Right lobe of liver (tissue), 6 donors: Measurements from ENCODE around the gene MPV17. TPM values are rescaled to one million over a fixed set of nuclear protein-coding genes. Genes with fewer than 3 reads are reported as not detected.

Experiments
- ATAC-seq, 4 donors: fragments of 200-7000 bp; cut with Tn5 transposase; one replicate each; pipeline ENCODE4 v1.9.1; 2020; ENCODE audit warnings: mild to moderate bottlenecking in 4 of 4, moderate library complexity in 4 of 4
- DNase-seq, 3 donors: peaks; one replicate each; pipeline ENCODE4 v3.0.0-alpha.2; 2020
- H3K27ac ChIP-seq, 3 donors: fragments of 200-600 bp; one replicate each; pipeline ENCODE4 v1.8.0; 2022
- H3K27me3 ChIP-seq, 2 donors: fragments of 200-600 bp; one replicate each; pipeline ENCODE4 v1.8.0; 2022
- H3K36me3 ChIP-seq, 4 donors: fragments of 200-600 bp; sonication (generic) in 1 of 4; one replicate each; pipeline versions ENCODE4 v1.5.1 to v1.8.0; 2017 to 2022; ENCODE audit warnings: control low read depth in 1 of 4
- H3K4me1 ChIP-seq, 4 donors: fragments of 200-600 bp; sonication (generic) in 1 of 4; one replicate each; pipeline versions ENCODE4 v1.5.1 to v1.8.0; 2017 to 2022; ENCODE audit warnings: control low read depth in 1 of 4
- H3K4me3 ChIP-seq, 3 donors: fragments of 200-600 bp; one replicate each; pipeline ENCODE4 v1.8.0; 2022
- H3K9me3 ChIP-seq, 4 donors: fragments of 200-600 bp; sonication (generic) in 1 of 4; one replicate each; pipeline versions ENCODE4 v1.5.1 to v1.8.0; 2017 to 2022; ENCODE audit warnings: control low read depth in 1 of 4
- POLR2A ChIP-seq: fragments of 450-650 bp; IDR thresholded peaks from one replicate; pipeline ENCODE4 v1.6.1; 2017; ENCODE audit warnings: antibody characterized with exemption, mild to moderate bottlenecking
- WGBS: methylation state at CpG from one replicate; pipeline ENCODE4 v1.1.6; 2018; ENCODE audit warnings: low coverage, low lambda C conversion rate; ENCODE audit not compliant: insufficient coverage; ENCODE audit errors: missing lambda C conversion rate; 5-methylcytosine and 5-hydroxymethylcytosine counted together
- intact Hi-C, 2 donors: fragments of 100-400 bp; cut with DNase I; formaldehyde crosslinking; loops; one replicate each; pipeline versions ENCODE4 v1.11.2 to v1.14.1; 2022
- total RNA-seq, 6 experiments: library from RNA; depleted of rRNA in 2 of 6; stranded (reverse); fragments of >200 nt in 2 of 6; fragmentation: NEBNext Ultra II Directional in 3 of 6; extraction: Animal tissue kit (Norgen Biotek cat#: 25700) in 3 of 6; gene quantifications; one replicate each; pipeline versions ENCODE4 v1.1.0 to v1.2.4, GENCODE V29; 2016 to 2023
- TF ChIP-seq, protein P1 (sequence below), 4 donors: fragments of 200-600 bp in 3 of 4; fragments of 450-650 bp in 1 of 4; IDR thresholded peaks; one replicate each; pipeline versions ENCODE4 v1.5.1 to v1.8.0; 2016 to 2022; ENCODE audit warnings: antibody characterized with exemption in 4 of 4, mild to moderate bottlenecking in 2 of 4
- donor health status: DM: no; HTN: yes; CAD: no.
- donor health status: DM: no; HTN: no; CAD: no.
- donor health status: DM: no; HTN: no; CAD: no.
- donor health status: DM: no; HTN: yes; CAD: no.
- donor health status: DM: no; HTN: yes; CAD: no.

Gene MPV17
- total RNA-seq, 6 experiments from 2014 or later: 17.2 to 82.3 (median 30.4) TPM

DNA sequence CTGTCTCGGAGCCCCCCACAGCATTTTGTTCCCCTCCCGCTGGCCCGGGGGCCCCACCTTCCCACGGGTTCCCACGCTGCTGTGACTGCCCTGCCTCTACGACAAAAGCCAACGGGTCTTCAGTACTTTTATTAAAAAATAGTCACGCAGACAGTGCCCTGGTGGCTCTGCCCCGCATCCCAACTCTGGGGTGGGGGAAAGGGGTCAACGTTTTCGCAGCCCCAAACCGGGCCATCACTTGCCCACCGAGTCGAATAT is 15.7 kb downstream of the MPV17 start:
- 11% methylated on average over 8 of the region's 14 CpGs for WGBS

DNA sequence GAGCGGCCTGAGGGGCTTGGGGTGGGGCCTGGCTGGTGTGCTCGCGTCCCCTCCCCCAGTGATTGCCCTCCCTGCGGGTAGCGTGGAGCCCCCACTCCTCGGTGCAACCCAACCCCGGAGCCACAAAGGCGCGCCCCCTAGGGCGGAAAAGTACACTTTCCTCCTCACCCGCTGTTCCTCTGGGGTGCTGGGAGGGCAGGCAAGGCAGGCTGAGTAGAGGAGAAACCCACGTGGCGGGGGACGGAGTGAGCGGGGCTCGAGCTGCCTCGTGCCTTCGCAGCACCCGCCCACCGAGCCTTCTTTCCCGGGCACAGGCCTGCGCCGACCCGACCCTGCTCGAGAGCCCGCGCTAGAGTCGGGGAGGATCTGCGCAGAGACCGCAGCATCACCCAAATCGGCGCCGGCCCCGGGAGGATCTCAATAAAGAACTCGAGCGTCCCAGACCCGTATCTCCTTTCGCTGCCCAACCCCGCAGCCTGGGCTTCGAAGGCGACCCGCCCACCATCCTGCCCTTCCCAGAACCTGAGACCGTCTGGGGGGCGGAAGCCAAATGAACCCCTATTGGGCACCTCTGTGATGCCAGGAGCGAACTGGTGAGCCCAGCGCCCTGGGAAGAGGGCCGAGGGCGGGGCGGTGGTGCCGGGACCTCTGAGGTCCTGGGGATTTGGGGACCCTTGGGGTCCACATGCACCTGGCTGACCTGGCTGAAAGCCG is 16.2 kb downstream of the MPV17 start:
- no peak for DNase-seq
- WGBS: 9% methylated on average over 8 of the region's 51 CpGs
- Histone ChIP-seq H3K4me1 (peaks cover 0 to 21% (median 2%) of the 10 kb centered on the region in 4 donors), H3K9me3 (no peaks in the 10 kb centered on the region), H3K4me3 (no peak overlapping the region), H3K36me3 (no peaks in the 10 kb centered on the region), H3K27ac (no peak overlapping the region), H3K27me3 (peaks cover 0 to 11% of the 10 kb centered on the region in 2 donors)
- intact Hi-C loops: loop anchor here in 1 of 2 donors (10.0 kb wide), 1 partner anchor 52 kb away; no protein-coding TSS in a partner anchor
- no peak for TF ChIP-seq POLR2A
- no peak for ATAC-seq

More for the DNA sequence above, 15.7 kb downstream of the MPV17 start:
- no peak for DNase-seq
- Histone ChIP-seq H3K27me3 (peaks cover 0 to 11% of the 10 kb centered on the region in 2 donors), H3K36me3 (no peaks in the 10 kb centered on the region), H3K4me3 (no peak overlapping the region), H3K9me3 (no peaks in the 10 kb centered on the region), H3K27ac (no peak overlapping the region), H3K4me1 (peaks cover 0 to 21% (median 2%) of the 10 kb centered on the region in 4 donors)
- intact Hi-C loops: loop anchor here in 1 of 2 donors (10.0 kb wide), 1 partner anchor 52 kb away; no protein-coding TSS in a partner anchor
- TF ChIP-seq POLR2A: no peak
- TF ChIP-seq, protein P1, sequence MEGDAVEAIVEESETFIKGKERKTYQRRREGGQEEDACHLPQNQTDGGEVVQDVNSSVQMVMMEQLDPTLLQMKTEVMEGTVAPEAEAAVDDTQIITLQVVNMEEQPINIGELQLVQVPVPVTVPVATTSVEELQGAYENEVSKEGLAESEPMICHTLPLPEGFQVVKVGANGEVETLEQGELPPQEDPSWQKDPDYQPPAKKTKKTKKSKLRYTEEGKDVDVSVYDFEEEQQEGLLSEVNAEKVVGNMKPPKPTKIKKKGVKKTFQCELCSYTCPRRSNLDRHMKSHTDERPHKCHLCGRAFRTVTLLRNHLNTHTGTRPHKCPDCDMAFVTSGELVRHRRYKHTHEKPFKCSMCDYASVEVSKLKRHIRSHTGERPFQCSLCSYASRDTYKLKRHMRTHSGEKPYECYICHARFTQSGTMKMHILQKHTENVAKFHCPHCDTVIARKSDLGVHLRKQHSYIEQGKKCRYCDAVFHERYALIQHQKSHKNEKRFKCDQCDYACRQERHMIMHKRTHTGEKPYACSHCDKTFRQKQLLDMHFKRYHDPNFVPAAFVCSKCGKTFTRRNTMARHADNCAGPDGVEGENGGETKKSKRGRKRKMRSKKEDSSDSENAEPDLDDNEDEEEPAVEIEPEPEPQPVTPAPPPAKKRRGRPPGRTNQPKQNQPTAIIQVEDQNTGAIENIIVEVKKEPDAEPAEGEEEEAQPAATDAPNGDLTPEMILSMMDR (IDR thresholded peaks at IDR 0.05): no peak
- ATAC-seq: no peak

DNA sequence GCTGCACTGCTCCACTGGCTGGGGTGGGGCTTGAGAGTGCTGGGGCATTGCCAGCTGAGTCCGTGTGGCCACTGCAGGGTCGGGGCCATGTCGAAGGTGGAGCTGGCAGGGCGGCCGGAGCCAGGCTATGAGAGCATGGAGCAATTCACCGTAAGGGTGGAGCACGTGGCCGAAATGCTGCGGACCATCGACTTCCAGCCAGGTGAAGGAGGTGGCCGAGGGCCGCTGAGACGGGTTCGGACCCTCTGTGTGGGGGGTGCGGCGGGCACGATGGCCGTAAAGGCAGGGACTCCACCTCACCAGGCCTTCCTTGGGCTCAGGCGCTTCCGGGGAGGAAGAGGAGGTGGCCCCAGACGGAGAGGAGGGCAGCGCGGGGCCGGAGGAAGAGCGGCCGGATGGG is 16.8 kb downstream of the MPV17 start:
- no peaks in the 10 kb centered on the region for H3K36me3 ChIP-seq
- H3K9me3 ChIP-seq: no peaks in the 10 kb centered on the region
- H3K27ac ChIP-seq: no peak overlapping the region
- H3K4me3 ChIP-seq: no peak overlapping the region
- peaks cover 0 to 21% (median 2%) of the 10 kb centered on the region in 4 donors for H3K4me1 ChIP-seq
- DNase-seq (no peak), ATAC-seq (no peak)
- intact Hi-C loops: loop anchor here in 1 of 2 donors (10.0 kb wide), 1 partner anchor 51 kb away; no protein-coding TSS in a partner anchor
- peaks cover 0 to 11% of the 10 kb centered on the region in 2 donors for H3K27me3 ChIP-seq
- 31% methylated on average over 16 of the region's 26 CpGs for WGBS
- TF ChIP-seq, protein P1 (IDR thresholded peaks at IDR 0.05): no peak
- TF ChIP-seq POLR2A: no peak

DNA sequence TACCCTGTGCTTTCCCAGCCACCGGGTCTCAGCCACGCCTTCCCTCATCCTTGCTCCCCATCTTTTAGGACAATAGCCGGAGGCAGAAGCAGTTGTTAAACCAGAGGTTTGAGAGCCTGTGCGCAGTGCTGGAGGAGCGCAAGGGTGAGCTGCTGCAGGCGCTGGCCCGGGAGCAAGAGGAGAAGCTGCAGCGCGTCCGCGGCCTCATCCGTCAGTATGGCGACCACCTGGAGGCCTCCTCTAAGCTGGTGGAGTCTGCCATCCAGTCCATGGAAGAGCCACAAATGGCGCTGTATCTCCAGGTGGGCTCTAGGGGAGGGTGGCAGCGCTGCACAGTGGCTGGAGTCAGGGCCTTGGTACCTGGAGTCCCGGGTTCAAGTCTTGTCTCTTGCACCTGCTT is 17.4 kb downstream of the MPV17 start:
- TF ChIP-seq, protein P1 (IDR thresholded peaks at IDR 0.05): no peak
- no peak for TF ChIP-seq POLR2A
- no peak for DNase-seq
- 92% methylated on average over 2 of the region's 16 CpGs for WGBS

DNA sequence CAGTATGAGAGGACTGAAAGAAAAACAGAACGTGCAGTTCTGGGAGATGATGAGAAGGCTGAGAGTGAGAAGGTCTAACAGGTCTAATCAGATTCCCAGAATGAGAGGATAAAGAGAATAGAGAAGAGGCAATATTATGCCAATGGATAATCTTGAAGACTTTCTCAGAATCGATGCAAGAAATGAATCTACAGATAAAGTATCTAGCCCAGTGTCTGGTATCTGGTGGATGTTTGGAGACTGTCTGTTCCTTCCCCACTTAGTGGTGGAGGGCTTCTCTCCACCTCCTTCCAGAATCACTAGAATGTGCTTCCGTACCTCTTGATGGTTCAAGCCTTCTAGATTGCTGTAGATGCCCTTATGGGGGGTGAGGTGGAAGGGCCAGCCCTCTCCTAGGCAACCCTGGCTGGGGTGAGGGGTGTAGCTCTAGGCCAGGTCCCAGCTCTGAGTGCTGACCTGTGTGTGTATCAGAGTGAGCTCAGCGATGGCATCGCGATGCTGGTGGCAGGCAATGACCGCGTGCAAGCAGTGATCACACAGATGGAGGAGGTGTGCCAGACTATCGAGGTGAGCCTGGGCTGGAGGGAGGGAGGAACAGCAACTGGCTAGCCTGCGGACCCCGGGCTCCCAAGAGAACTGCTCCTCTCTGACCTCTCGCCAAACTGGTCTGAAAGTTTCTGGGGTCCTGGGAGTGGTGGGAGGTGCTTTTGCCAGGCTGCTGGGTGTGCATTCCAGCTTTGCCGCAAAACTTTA is 18.2 kb downstream of the MPV17 start:
- intact Hi-C loops: loop anchor here in 1 of 2 donors (10.0 kb wide), 1 partner anchor 50 kb away; no protein-coding TSS in a partner anchor
- DNase-seq (no peak), ATAC-seq (no peak)
- Histone ChIP-seq H3K4me1 (peaks cover 0 to 21% (median 2%) of the 10 kb centered on the region in 4 donors), H3K36me3 (no peaks in the 10 kb centered on the region), H3K27ac (no peak overlapping the region), H3K27me3 (peaks cover 0 to 10% of the 10 kb centered on the region in 2 donors), H3K9me3 (no peaks in the 10 kb centered on the region), H3K4me3 (no peak overlapping the region)
- 74% methylated on average over 5 of the region's 13 CpGs for WGBS
- TF ChIP-seq, protein P1 (IDR thresholded peaks at IDR 0.05): no peak
- TF ChIP-seq POLR2A: no peak

More for the DNA sequence above, 17.4 kb downstream of the MPV17 start:
- Histone ChIP-seq H3K27me3 (peaks cover 0 to 11% of the 10 kb centered on the region in 2 donors), H3K4me1 (peaks cover 0 to 21% (median 2%) of the 10 kb centered on the region in 4 donors), H3K27ac (no peak overlapping the region), H3K36me3 (no peaks in the 10 kb centered on the region), H3K4me3 (no peak overlapping the region), H3K9me3 (no peaks in the 10 kb centered on the region)
- intact Hi-C loops: loop anchor here in 1 of 2 donors (10.0 kb wide), 1 partner anchor 51 kb away; no protein-coding TSS in a partner anchor
- no peak for ATAC-seq
